ENCODE measurements around the gene SFXN2.

- TF ChIP-seq GATA2 (IDR thresholded peaks at IDR 0.05; ENCODE audit: low read depth, low read length) (no peak), GATA3 (IDR thresholded peaks at IDR 0.05; ENCODE audit: low read depth, low read length) (no peak)
These were observed 42.9 kb downstream of the SFXN2 start for GRCh38 chr10:102757323-102757722.

Measured in SH-SY5Y (cell line).